OCI-LY1 (cell line): ENCODE data around the gene LECT2.

Source experiments
- H2AFZ ChIP-seq: fragments of 200-600 bp; sonication (generic), shearing (Covaris generic); 2 replicates; pipeline ENCODE4 v1.6.0; 2014; ENCODE audit warnings: antibody characterized with exemption, mild to moderate bottlenecking, low read length
- H3F3A ChIP-seq: fragments of 200-600 bp; sonication (generic), shearing (Covaris generic); 2 replicates; pipeline ENCODE4 v1.6.0; 2014; ENCODE audit warnings: mild to moderate bottlenecking, antibody characterized with exemption, low read length, moderate library complexity; ENCODE audit not compliant: insufficient read depth
- H3K27ac ChIP-seq: fragments of 200-600 bp; sonication (generic); 2 replicates; pipeline ENCODE4 v1.5.1; 2014; ENCODE audit warnings: low read length, mixed run types, mild to moderate bottlenecking, low read depth; ENCODE audit not compliant: poor library complexity, severe bottlenecking
- H3K27me3 ChIP-seq: fragments of 200-600 bp; sonication (generic); 2 replicates; pipeline ENCODE4 v1.6.0; 2014; ENCODE audit warnings: antibody characterized with exemption, mild to moderate bottlenecking, low read length, moderate library complexity; ENCODE audit not compliant: insufficient read depth
- H3K36me3 ChIP-seq: fragments of 200-600 bp; sonication (generic); 2 replicates; pipeline ENCODE4 v1.6.1; 2014; ENCODE audit warnings: mild to moderate bottlenecking, antibody characterized with exemption, low read length, moderate library complexity, mixed read lengths; ENCODE audit not compliant: insufficient read depth
- H3K4me1 ChIP-seq: fragments of 200-600 bp; sonication (generic); 2 replicates; pipeline ENCODE4 v1.5.1; 2014; ENCODE audit warnings: mild to moderate bottlenecking, low read length, moderate library complexity; ENCODE audit not compliant: insufficient read depth, severe bottlenecking
- H3K4me2 ChIP-seq: fragments of 200-600 bp; sonication (generic), shearing (Covaris generic); 2 replicates; pipeline ENCODE4 v1.6.1; 2014; ENCODE audit warnings: low read length
- H3K4me3 ChIP-seq: fragments of 200-600 bp; sonication (generic); 2 replicates; pipeline ENCODE4 v1.5.1; 2014; ENCODE audit warnings: low read length, low read depth, mild to moderate bottlenecking, mixed read lengths; ENCODE audit not compliant: poor library complexity, severe bottlenecking
- H3K79me2 ChIP-seq: fragments of 200-600 bp; shearing (Covaris generic); 2 replicates; pipeline ENCODE4 v1.6.1; 2016; ENCODE audit warnings: mixed run types, low read length, mixed read lengths; ENCODE audit not compliant: insufficient read depth
- H3K9ac ChIP-seq: fragments of 200-600 bp; sonication (generic), shearing (Covaris generic); 2 replicates; pipeline ENCODE4 v1.6.1; 2014; ENCODE audit warnings: mild to moderate bottlenecking, low read length, mixed read lengths
- H3K9me2 ChIP-seq: fragments of 200-600 bp; sonication (generic), shearing (Covaris generic); 2 replicates; pipeline ENCODE4 v1.6.1; 2014; ENCODE audit warnings: low read depth, mild to moderate bottlenecking, low read length, mixed read lengths
- H3K9me3 ChIP-seq: fragments of 200-600 bp; shearing (Covaris generic); 2 replicates; pipeline ENCODE4 v1.6.1; 2014; ENCODE audit warnings: low read length, mixed read lengths
- H4K20me1 ChIP-seq: fragments of 200-600 bp; sonication (generic), shearing (Covaris generic); 2 replicates; pipeline ENCODE4 v1.6.0; 2016; ENCODE audit warnings: mild to moderate bottlenecking, low read length; ENCODE audit not compliant: insufficient read depth
- EZH2 ChIP-seq: fragments of 200-600 bp; sonication (generic), shearing (Covaris generic); IDR thresholded peaks from 2 replicates; pipeline ENCODE4 v1.8.0; 2017; ENCODE audit warnings: borderline replicate concordance, mixed run types, mild to moderate bottlenecking, antibody characterized with exemption, low read length, moderate library complexity, mixed read lengths
- TF ChIP-seq, protein P1 (sequence below): fragments of 200-600 bp; sonication (generic), shearing (Covaris generic); IDR thresholded peaks from 2 replicates; pipeline ENCODE4 v1.5.1; 2017; ENCODE audit warnings: mild to moderate bottlenecking, antibody characterized with exemption, low read length, moderate library complexity, mixed read lengths

Gene LECT2

DNA sequence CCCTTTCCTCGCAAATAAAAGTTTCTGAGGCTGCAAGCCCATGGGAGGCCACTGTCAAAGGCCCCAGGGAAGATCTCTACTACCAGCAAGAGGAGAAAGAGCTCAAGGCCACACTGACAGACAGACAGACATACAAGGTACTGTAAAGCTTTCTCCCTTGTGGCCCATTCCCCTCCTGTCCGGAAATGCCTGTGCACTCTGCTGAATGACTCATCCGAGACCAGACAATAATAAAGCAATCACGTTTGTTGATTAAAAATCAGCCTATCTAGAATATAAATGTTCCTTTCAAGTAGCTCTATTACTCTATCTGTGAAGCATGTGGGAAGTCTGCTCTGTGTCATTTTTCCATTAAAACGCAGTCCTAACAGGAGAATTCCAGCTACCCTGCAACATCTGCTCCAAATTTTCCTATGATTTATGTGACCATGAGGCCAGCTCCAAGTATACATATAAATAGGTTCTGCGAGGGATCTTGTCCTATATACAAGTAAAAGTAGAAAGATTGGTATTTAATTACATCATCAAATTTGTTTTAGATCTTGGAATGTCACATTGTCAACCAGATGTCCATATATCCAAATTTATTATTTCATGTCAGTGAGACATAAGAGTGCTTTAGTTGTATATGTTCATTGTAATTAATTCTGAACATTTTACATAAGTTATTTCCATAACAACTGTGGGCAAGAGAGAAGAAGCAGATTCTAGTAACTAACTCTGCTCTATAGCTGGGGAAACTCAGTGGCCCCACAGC lies 39.3 kb upstream of the LECT2 start:
- Histone ChIP-seq H2AFZ (no peak overlapping the region), H3K36me3 (no peaks in the 10 kb centered on the region), H3F3A (no peaks in the 10 kb centered on the region), H3K9me3 (no peaks in the 10 kb centered on the region), H3K4me1 (no peaks in the 10 kb centered on the region), H3K27ac (no peak overlapping the region), H3K27me3 (no peaks in the 10 kb centered on the region), H3K4me3 (no peak overlapping the region), H3K9ac (no peak overlapping the region), H4K20me1 (no peaks in the 10 kb centered on the region), H3K79me2 (no peaks in the 10 kb centered on the region), H3K9me2 (no peaks in the 10 kb centered on the region), H3K4me2 (no peak overlapping the region)
- TF ChIP-seq, protein P1, sequence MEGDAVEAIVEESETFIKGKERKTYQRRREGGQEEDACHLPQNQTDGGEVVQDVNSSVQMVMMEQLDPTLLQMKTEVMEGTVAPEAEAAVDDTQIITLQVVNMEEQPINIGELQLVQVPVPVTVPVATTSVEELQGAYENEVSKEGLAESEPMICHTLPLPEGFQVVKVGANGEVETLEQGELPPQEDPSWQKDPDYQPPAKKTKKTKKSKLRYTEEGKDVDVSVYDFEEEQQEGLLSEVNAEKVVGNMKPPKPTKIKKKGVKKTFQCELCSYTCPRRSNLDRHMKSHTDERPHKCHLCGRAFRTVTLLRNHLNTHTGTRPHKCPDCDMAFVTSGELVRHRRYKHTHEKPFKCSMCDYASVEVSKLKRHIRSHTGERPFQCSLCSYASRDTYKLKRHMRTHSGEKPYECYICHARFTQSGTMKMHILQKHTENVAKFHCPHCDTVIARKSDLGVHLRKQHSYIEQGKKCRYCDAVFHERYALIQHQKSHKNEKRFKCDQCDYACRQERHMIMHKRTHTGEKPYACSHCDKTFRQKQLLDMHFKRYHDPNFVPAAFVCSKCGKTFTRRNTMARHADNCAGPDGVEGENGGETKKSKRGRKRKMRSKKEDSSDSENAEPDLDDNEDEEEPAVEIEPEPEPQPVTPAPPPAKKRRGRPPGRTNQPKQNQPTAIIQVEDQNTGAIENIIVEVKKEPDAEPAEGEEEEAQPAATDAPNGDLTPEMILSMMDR = no peak
- no peak for TF ChIP-seq EZH2

DNA sequence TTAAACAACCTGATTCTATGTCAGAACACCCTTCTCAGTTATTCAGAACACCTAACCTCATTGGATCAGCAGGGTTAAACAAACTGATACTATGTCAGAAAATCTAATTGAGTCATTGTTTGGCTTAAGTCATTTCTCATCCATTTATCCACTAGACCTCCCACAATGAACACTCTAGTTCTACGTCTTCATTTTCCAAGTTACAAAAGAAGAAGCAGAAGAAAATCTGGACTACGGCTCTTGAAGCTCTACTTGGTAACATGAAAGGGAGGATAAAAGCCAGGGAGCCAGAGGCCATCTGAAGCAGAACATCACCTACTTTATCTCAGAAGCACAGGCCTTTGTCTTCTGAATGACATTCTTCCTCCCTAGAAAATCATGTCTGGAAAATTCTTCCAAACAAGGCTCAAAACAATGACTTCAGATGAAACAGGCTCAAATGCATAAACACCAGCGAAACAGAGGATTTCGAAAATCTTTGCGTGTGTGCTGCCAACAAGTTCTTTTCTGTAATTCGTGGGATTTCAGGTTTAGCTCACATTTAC lies 38.6 kb upstream of the LECT2 start:
- H3K27ac ChIP-seq = no peak overlapping the region
- no peak overlapping the region for H2AFZ ChIP-seq

DNA sequence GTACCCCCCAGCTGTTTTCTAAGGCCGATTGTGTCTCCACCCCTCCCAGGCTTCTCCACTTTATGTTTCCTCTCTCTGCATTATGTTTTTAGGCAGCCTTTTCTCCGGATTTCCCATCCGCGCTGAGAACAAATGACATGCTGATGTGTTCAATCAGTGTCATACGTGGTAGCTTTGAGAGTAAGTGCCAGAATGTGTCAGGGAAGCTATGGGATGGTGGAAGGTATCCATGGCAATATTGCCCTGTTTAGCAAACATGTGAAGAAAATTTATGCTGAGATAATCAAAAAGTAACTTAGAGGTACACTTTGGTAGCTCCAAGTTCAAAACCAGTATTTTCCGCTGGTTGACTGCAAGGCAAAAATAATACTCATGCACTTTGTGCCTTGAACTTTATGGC lies 36.6 kb upstream of the LECT2 start:
- H3K9ac ChIP-seq = no peak overlapping the region
- H2AFZ ChIP-seq = no peak overlapping the region
- H3K79me2 ChIP-seq = no peaks in the 10 kb centered on the region
- no peaks in the 10 kb centered on the region for H3K9me3 ChIP-seq
- H3K4me3 ChIP-seq = no peak overlapping the region
- no peaks in the 10 kb centered on the region for H3F3A ChIP-seq
- H3K9me2 ChIP-seq = no peaks in the 10 kb centered on the region
- no peaks in the 10 kb centered on the region for H4K20me1 ChIP-seq
- no peak overlapping the region for H3K4me2 ChIP-seq
- no peak overlapping the region for H3K27ac ChIP-seq
- no peaks in the 10 kb centered on the region for H3K27me3 ChIP-seq
- H3K36me3 ChIP-seq = no peaks in the 10 kb centered on the region
- H3K4me1 ChIP-seq = no peaks in the 10 kb centered on the region
- TF ChIP-seq, protein P1 = no peak
- TF ChIP-seq EZH2 = no peak

More for the DNA sequence above, 38.6 kb upstream of the LECT2 start:
- no peaks in the 10 kb centered on the region for H3K9me2 ChIP-seq
- H3K36me3 ChIP-seq = no peaks in the 10 kb centered on the region
- no peak overlapping the region for H3K9ac ChIP-seq
- H3K9me3 ChIP-seq = no peaks in the 10 kb centered on the region
- TF ChIP-seq, protein P1 = no peak
- TF ChIP-seq EZH2 = no peak
- H4K20me1 ChIP-seq = no peaks in the 10 kb centered on the region
- H3K27me3 ChIP-seq = no peaks in the 10 kb centered on the region
- H3K79me2 ChIP-seq = no peaks in the 10 kb centered on the region
- no peak overlapping the region for H3K4me3 ChIP-seq
- no peaks in the 10 kb centered on the region for H3K4me1 ChIP-seq
- H3F3A ChIP-seq = no peaks in the 10 kb centered on the region
- no peak overlapping the region for H3K4me2 ChIP-seq
